ENCODE measurements around the gene MARVELD1.
A peak's percentile ranks its signal among the peaks of the same experiment; 100 is the strongest.
"Not testable (repeated sequence)": the region's sequence is repeated elsewhere in the genome, so short reads cannot be mapped to it uniquely, and the experiment has no call there.

The MARVELD1 gene

DNA sequence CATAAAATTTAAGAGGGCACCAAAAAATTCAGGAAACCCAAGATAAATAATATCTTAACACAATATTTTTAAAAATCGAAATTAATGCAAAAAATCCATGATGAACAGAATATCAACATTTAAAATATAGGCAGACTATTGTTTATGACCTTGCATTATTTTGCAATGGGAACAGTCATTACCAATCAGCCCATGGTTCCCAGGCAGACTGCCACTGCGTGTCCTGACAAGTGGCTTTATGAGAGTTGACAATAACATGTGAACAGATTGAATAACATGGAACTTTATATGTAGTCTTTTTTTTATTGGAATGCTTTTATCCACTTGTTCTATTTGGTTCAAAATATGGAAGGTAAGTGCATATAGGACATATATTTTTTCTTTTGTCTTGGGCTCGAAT lies 23.4 kb upstream of the MARVELD1 start:
- DNase-seq (ENCODE audit: low read depth), result no peak

DNA sequence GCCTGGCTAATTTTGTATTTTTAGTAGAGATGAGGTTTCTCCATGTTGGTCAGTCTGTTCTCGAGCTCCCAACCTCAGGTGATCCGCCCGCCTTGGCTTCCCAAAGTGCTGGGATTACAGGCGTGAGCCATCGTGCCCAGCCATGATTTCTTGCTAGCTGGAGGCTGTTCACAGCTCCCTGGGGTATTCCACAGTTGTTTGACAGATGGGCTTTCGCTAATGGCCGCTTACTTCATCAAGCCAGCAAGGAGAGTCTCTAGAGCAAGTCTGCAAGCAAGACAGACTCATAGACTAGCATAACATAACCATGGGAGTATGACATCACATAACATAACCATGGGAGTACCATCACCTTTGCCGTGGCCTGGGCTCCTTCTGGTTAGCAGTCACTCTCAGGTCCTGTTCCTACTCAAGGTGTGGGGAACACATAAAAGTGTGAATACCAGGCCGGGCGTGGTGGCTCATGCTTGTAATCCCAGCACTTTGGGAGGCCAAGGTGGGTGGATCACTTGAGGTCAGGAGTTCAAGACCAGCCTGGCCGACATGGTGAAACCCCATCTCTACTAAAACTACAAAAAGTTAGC lies 15.4 kb upstream of the MARVELD1 start:
- not testable (repeated sequence) for DNase-seq (ENCODE audit: low read depth)

DNA sequence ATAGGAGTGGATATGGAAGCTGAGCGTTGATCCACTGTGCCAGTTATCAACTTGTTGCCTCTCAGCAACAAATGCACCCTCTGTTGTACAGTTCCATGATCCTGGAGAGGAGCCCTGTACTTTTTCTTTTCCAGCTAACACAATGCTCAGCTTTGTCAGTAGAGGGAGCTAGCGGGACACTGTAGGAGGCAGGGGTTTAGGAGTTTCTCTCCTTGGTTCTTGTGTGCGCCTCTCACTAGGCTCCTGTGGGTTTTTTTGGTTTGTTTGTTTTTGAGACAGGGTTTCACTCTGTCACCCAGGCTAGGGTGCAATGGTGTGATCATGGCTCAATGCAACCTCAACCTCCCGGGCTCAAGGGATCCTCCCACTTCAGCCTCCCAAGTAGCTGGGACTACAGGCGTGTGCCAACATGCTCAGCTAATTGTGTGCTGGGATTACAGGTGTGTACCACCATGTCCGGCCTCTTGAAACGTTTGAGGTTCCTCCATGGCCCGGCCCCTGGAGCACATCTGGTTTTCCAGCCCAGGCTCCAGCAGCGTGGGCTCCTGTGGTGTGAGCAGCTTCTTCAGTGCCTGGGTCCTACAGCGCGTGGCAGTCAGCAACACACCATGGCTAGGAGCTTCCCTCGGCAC lies 12.0 kb upstream of the MARVELD1 start:
- no peak for DNase-seq (ENCODE audit: low read depth)

DNA sequence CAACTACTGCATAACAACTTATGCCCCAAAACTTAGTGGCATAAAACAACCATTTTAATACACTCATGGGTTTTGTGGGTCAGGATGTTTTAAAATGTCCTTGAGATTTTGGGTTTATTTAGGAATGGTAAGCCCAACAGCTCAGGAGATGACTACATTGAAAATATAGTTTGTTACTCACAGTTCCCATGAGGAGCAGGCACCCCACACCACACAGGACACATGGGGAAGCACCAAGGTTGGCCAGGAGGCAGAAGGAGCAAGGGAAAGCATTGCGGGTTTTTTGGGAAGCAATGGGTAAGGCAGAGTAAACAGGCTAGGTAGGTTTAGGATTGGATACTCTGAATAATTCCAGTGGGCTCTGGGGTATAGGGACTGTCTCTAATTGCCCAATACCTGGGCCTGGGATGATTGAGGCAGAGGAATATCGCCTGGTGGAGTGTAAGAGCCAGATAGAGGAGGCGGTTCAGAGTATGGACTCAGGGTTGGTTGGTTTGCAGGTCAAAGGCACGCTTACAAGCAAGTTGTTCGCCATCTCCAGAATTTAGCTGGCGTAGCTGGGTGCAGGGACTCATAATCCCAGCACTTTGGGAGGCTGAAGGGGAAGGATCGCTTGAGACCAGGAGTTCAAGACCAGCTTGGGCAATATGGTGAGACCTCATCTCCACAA lies 10.0 kb upstream of the MARVELD1 start:
- no peak for DNase-seq (ENCODE audit: low read depth)

DNA sequence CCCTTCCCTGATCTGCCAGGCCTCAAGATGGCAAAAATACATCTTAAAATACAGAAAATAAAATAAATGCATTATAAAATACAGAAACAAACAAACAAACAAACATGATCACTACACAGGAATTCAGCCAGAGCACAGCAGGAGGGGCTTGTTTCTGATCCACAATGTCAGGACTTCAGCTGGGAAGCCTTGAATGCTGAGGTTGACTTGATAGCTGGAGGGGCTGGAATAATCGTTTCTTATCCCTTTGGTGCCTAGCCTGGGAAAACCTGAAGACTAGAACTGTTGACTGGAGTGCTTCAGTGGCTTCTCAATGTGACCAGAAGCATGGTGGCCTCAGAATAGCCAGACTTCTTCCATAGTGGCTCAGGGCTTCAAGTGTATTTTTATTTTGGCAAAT lies 9.2 kb upstream of the MARVELD1 start:
- DNase-seq (ENCODE audit: low read depth), result no peak

DNA sequence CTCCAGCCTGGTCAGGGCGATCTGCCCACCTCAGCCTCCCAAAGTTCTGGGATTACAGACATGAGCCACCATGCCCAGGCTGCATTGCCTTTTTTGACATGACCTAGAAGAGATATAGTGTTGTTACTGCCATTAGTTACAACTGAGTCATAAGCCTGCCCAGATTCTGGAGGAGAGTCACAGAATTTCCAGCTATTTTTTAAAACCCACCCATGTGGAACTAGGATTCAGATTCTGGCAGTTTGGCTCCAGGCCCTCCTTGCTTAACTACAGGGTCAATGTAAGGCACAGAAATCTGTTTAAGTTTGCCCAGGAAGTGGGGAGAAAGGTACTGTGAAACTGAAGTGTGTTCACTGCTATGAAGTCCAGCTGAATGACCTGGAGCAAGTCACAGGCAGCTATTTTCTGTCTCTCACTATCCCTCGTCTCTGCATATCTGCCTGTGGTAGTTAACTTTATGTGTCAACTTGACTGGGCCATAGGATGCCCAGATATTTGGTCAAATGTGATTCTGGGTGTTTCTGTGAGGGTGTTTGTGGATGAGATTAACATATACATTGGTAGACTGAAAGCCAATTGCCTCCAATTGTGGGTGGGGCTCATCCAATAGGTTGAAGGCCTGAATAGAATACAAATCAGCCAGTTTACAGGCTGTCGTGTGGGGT lies 8.4 kb upstream of the MARVELD1 start:
- no peak for DNase-seq (ENCODE audit: low read depth)

DNA sequence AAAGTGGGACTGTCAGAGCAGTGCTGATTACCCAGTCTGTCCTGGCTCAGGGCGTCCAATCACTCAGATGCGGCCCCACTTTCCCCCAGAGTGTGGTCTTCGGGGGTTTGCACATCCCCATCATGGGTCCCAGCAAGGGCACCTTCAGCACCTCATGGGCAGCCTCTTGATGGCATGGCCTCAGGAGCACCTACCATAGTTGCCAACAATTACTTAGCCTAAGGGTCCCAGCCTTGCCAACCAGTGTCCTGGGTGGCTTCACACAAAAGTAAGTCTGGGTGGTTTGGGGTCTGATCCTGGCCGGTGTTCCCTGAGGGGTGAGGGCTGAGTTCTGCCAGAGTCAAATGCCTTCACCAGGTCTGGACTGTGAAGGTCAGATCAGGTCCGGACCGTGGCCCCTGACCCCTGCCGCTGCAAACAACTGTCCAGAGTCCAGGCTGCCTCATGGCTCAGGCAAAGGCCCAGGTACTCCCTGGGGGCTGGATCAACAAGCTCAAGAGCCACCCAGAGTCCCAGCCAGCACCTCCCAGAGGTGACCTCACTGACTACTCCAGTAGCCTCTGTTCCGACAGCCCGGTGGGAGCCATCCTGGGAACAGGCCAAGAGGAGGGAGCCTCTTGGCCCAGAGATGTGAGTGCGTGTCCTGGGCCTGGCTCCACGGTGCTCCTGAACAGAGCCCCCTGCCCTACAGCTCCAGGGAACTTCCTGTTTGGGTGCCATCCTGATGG lies 6.2 kb upstream of the MARVELD1 start:
- DNase-seq (ENCODE audit: low read depth), result no peak

DNA sequence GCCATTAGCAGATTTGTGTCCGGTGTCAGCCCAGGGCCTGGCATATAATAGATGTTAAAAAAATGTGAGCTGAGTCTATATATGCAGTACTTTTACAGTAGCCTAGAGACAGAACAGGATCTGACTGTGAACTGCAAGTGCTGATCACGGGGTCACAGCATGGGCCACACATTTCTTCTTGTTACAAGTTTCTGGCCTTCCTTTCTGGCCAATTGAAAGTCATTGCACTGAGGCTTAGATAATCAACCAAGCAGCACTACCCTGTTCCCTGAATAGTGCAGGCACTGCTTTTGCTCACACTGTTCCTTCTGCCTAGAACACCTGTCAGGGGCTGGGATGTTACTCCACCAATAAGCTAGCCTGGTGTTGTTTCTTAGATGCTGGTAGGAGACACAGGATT lies 5.4 kb upstream of the MARVELD1 start:
- DNase-seq (ENCODE audit: low read depth), result no peak

DNA sequence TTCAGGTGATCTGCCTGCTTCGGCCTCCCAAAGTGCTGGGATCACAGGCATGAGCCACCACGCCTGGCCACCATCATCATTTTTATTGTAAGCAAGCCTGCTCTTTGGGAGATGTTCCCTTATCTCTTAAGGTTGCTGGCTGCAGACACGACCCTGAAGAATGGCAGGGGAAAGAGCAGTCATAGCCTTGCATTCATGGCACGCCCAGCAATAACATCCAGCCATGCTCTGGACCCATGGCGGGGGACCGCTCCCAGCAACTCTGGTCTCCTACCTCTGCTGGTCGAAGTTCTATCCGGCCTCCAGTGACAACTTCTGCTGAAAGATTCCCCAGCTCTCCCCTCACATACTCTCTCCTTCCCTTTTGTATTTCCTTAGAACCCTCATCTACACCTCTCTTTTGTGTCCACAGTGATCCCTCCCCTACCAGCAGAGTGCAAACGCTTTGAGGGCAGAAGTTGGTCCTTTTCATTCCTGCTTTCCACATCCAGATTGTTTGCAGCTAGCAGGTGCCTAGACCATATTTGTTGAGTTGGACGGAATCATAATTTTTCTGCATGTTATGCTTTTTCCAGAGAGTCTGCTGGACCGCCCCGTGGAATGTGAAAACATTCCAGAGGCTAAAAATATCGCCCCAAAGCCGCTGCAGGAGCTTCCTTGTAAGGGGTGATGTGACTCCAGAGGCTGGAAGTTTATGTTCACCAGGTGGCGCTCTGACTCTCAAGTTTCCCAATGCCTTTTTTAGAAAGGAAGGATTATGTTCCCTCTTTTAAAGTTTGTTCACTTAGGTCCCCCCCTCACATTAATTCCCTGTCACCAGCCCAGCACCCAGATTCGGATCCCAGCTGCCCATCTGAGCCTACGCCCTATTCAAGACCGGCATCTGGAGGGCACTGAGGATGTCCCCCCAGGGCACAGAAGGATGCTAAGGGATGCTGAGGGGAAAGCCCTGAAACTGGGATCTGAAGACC lies 4.3 kb upstream of the MARVELD1 start:
- DNase-seq (ENCODE audit: low read depth), result no peak

DNA sequence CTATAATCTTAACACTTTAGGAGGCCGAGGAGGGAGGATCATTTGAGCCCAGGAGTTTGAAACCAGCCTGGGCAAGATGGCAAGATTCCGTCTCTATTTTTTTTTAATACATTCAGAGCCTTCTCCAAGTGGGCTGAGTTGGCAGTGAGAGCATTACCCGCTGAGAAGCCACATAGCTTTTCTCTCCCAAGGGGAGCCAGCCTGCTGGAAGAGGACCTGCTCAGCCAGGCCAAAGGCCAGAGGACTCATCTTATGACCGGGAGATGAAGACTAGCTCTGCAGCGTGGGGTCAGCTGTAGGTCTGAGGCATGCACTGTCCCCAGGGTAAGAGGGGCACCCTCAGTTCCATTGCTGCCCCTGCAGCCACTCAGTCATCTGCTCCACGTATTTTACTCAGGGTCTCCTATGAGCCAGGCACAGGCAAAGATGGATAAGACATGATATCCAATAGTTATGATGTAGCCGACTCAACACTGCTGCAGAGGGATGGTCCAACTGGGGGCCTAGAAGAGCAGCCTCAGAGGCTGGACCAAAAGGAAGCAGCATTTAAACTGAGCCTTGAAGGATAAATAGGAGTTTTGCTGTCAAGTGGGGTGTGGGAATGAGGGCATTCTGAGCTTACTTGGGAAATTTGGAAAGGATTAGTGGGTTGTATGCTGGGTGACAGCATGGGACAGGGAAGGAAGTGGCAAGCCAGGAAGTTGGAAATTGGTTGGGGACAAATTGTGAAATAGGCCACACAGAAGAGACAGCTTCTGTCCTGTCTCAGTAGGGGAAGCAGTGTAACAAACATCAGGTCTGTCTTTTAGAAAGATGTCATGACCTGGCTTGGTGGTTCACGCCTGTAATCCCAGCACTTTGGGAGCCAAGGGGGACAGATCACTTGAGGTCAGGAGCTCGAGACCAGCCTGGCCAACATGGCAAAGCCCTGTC lies 1.6 kb upstream of the MARVELD1 start:
- DNase-seq (ENCODE audit: low read depth), result no peak

DNA sequence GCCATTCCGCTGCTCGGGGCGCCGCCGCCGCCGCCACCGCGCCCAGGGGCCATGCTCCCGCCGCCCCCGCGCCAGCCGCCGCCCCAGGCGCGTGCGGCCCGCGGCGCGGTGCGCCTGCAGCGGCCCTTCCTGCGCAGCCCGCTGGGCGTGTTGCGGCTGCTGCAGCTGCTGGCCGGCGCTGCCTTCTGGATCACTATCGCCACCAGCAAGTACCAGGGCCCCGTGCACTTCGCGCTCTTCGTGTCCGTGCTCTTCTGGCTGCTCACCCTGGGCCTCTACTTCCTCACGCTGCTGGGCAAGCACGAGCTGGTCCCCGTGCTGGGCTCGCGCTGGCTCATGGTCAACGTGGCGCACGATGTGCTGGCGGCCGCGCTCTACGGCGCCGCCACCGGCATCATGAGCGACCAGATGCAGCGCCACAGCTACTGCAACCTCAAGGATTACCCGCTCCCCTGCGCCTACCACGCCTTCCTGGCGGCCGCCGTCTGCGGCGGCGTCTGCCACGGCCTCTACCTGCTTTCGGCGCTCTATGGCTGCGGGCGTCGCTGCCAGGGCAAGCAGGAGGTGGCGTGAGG lies 383 bp downstream of the MARVELD1 start:
- DNase-seq (ENCODE audit: low read depth), result no peak

DNA sequence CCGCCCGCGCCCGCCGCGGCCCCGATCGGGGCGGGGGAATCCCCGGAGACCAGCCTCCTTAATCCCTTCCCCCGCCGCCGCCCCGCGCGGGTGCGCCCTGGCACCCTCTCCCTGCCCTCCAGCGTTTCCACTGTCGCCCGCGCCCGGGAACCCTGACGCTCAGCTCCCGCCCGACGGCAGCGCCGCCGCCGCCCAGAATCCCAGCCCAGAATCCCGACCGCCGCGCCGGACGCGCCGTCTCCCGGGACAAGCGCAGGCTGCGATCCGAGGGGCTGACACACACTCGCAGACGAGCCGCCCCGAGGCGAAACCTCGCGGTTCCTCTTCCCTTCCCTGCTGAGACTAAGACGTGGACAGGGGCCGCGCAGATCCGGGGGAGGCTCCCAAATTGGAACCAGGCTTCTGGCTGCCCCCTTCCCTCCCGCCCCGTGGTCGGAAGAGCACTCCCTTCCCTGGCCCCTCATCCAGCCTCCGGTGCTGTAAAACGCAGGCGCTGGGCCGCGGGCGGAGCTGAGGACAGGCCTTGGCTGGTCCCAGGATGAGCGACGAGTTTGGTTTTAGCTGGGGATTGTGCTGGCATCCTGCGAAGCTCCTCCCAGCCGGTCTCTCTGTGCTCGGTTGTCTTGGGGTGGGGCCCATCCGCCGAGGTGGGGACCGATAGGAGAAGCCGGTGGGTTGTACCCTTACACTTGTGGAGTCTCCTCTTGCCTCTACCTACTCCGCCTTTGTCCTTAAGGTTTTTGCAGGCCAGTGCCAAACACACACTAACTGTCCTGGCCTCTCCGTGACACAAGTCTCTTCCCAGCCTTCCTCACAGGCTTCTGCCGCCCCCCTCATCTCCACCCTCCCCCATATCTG lies 1.1 kb downstream of the MARVELD1 start:
- DNase-seq (ENCODE audit: low read depth), result peak; percentile 28

DNA sequence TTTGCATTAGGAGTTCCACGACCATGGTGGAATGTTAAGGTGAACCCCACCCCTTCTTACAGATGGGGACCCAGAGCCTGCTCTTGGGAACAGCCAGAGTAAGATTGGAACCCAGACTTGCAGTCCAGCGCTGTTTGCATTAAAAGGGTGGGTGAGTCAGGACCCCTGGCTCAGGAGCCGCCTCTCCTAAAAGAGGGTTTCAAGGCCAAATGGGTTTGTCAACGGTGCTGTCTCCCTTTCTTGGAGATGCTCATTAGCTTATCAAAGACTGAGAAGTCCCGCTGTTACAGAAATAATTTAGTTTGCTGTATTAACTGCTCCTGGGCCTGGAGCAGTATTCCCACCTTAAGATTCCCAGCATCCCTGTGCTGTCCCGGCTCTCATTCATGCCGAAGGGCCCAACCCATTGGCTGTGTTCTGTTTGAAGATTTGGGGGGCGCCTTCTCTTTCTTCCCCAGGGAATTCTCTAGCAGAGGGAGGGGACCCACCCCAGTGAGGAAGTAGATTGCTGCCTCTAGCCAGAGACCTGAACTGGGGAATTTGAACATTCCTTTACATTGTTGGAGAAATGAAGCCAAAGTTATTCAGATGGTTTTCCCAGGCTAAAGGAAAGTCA lies 1.8 kb downstream of the MARVELD1 start:
- DNase-seq (ENCODE audit: low read depth), result no peak

DNA sequence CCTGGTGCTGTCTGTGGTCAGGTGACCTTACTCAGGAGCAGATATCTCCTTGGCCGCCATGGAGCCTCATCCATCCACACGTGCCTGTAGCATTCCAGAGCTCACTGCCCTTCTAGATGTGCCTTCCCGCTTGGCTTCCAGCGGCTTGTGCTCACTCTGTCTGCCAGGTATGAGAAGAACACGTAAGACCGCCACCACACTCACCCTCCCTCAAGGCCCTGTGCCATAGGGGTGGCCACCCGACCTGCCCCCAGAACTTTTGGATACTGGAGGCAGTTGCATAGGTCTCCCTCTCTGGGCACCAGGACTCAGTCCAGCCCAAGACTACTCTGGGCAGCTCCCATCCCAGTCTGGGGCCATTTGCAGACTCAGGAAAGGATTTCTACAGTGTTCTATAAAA lies 4.1 kb downstream of the MARVELD1 start:
- no peak for DNase-seq (ENCODE audit: low read depth)

DNA sequence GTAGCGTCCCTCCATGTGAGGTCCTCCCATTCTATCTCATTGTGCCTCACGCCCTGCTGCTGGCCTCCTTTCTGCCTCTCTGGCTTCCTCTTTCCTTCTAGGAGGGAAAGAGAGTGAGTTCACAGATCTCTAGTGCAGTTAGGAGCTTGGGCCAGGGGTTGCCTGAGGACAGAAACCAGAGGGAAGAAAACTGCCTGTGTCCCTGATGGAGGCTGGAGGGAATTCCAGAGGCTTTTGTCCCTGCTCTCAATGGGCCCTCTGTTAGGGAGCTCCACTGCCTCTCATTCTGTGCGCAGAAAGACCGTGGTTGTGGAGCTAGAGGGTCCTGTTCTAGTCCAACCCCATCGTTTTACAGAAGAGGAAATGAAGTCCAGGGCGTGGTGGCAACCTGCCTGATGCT lies 4.6 kb downstream of the MARVELD1 start:
- no peak for DNase-seq (ENCODE audit: low read depth)

DNA sequence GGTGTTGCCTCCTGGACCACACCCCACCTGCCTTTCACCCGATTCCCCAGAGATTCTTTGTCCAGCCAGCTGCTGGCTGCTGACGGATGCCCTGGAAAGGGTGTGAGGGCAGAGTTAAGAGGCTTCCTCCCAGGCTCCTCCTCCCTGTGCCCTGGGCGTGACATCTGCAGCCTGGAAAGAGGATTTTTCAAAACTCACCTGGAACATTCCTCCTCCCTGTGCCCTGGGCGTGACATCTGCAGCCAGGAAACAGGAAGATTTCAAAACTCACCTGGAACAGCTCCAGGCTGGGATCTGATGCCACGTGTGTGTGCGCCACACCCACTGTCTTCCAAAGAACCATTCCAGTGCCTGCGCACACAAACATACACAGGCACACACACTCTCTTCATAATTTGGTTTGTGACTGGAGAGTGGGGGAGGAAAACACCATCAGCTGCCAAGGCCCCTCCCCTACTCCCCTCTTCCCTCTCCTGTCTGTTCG lies 5.2 kb downstream of the MARVELD1 start:
- no peak for DNase-seq (ENCODE audit: low read depth)

DNA sequence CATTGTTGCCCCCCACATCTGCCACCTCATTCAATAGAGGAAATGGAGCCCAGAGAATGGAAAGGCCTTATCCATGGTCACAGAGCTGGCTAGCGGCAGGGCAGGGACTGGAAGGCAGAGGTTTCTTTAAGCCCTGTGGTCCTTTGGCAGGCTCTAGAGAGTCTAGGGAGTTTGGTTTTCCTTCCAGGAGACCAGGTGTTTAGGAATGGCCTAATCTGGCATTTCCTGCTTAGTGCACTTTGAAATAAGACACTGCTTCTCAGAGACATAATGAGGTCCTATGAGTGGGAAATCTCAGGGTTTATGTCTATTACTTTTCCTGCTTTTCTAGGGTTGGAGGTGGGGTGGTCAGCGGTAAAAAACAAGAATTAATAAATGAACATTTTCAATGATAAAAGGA lies 6.1 kb downstream of the MARVELD1 start:
- no peak for DNase-seq (ENCODE audit: low read depth)
